ENCODE measurements around the gene SEC63.
"Not testable (repeated sequence)": the region's sequence is repeated elsewhere in the genome, so short reads cannot be mapped to it uniquely, and the experiment has no call there.

SEC63 gene

GRCh38 chr6:107860963-107861362 is 97.0 kb downstream of the SEC63 start:
- not testable (repeated sequence) for DNase-seq (ENCODE audit: low spot score)

DNA sequence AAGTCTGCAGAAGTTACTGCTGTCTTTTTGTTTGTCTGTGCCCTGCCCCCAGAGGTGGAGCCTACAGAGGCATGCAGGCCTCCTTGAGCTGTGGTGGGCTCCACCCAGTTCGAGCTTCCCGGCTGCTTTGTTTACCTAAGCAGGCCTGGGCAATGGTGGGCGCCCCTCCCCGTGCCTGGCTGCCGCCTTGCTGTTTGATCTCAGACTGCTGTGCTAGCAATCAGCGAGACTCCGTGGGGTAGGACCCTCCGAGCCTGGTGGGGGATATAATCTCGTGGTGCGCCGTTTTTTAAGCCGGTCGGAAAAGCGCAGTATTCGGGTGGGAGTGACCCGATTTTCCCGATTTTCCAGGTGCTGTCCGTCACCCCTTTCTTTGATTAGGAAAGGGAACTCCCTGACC is 97.9 kb downstream of the SEC63 start:
- peak; percentile 22 for DNase-seq (ENCODE audit: low spot score)

DNA sequence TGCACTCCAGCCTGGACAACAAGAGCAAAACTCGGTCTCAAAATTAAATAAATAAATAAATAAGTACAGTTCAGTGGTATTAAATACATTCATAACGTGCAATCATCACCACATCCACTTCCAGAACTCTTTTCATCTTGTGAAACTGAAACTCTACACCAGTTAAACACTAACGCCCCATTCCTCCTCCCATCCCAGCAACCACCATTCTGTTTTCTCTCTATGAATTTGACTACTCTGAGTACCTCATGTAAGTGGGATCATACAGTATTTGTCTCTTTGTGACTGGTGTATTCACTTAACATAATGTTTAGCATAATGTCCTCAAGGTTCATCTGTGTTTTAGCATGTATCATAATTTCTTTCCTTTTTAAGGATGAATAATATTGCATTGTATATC is 104.8 kb downstream of the SEC63 start:
- DNase-seq (ENCODE audit: low spot score): no peak

GRCh38 chr6:107849325-107849724 is 108.7 kb downstream of the SEC63 start:
- DNase-seq (ENCODE audit: low spot score): no peak

GRCh38 chr6:107847844-107848802 is 109.9 kb downstream of the SEC63 start:
- DNase-seq (ENCODE audit: low spot score): peak; percentile 83

DNA sequence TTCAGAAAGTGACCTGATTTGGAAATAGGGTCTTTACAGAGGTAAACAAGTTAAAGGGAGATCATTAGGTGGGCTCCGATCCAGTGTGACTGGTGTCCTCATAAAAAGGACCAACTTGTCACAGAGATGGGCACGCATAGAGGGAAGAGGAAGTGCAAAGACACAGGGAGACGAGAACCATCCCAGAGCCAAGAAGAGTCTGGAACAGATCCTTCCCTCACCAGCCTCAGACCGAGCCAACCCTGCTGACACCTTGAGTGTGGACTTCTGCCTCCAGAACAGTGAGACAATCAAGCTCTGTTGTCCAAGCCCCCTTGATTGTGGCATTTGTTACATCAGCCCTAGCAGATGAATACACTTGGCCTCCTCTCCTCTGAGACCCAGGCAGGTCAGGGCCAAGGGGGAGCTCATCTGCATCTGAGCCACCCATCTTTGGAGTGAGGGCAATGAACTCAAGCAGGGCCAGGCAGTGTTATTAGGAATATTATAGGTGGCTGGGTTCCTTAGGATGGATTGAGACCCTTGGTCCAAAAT is 111.7 kb downstream of the SEC63 start:
- no peak for DNase-seq (ENCODE audit: low spot score)

DNA sequence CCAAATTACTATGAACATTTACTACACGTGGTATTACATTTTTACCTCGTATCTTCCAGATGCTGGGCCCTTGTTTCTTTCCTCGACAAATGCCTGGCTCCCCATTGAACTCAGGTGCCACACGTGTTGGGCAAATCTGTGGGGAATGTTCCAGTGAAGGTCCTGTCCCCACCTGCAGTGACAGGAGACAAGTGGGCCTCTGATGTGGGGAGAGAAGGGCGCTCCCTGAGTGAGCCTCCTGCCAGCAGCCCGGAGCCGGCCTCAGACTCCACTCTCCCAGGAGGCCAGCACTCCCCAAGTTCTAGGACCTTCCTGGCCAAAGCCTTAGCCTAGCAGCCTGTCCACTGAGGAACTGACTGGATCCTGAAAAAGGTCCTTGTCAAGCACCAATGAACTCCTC is 112.2 kb downstream of the SEC63 start:
- no peak for DNase-seq (ENCODE audit: low spot score)

GRCh38 chr6:107843400-107843799 is 114.6 kb downstream of the SEC63 start:
- DNase-seq (ENCODE audit: low spot score): no peak

GRCh38 chr6:107841275-107841670 is 116.7 kb downstream of the SEC63 start:
- no peak for DNase-seq (ENCODE audit: low spot score)

- DNase-seq (ENCODE audit: low spot score): no peak
These were observed 117.3 kb downstream of the SEC63 start for GRCh38 chr6:107840636-107841274.

- DNase-seq (ENCODE audit: low spot score): no peak
These were observed 124.9 kb downstream of the SEC63 start for GRCh38 chr6:107833136-107833535.

DNA sequence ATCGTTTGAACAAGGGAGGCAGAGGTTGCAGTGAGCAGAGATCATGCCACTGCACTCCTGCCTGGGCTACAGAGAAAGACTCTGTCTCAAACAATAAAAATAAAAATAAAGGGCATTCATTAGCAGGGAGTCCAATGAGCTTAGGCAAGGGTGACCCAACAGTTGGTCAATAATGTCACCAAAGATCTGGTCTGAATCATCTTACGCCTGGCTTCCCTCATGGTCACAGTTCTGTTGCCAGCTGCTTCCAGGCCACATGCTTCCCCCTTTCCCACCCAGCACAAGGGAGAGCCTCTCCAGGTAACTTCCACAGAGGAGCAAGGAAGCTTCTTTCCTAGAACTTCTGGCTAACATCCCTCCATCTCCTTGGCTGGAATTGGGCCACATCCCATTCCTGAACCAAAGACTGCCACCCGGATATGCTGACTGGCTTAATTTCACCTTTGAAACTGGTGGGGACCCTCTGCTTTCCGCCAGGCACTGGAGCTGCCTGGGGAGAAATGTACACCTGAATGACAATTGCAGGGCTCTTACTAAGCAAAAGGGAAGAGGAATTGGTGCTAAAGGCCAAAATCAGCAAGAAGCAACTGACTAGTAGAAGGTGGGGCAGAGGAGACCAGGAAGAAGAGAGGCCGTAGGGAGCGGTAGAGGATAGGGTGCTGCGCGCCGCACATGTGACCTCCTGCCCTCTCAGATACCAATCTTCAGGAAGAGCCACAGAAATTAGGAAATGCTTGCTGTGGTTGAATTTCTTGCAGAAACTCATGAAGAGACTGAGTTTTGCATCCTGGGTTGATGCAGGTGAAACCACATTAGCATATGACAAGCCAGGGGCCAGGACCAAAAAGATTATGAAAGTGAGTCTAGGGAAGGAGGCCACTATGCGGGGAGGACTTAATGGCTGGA is 125.6 kb downstream of the SEC63 start:
- no peak for DNase-seq (ENCODE audit: low spot score)

DNA sequence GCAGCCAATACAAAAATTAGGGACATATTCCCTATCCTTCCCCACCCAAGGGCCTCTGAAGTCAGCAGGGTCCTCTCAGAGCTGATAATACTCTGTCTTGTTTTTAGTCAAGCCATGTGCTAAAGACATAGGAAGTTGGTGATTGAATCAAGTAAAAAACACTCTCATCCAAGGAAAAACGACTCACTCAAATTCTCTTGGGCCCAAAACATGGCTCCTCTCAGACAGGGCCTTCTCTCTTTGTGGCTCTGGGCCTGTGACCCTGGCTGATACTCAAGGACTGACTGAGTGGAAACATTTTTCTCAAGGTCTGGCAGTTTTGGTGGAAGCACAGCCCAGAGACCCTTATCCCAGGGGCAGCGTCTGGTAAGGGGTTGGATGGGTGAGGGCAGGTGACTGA is 127.9 kb downstream of the SEC63 start:
- no peak for DNase-seq (ENCODE audit: low spot score)

GRCh38 chr6:107827541-107827940 is 130.5 kb downstream of the SEC63 start:
- DNase-seq (ENCODE audit: low spot score): no peak

DNA sequence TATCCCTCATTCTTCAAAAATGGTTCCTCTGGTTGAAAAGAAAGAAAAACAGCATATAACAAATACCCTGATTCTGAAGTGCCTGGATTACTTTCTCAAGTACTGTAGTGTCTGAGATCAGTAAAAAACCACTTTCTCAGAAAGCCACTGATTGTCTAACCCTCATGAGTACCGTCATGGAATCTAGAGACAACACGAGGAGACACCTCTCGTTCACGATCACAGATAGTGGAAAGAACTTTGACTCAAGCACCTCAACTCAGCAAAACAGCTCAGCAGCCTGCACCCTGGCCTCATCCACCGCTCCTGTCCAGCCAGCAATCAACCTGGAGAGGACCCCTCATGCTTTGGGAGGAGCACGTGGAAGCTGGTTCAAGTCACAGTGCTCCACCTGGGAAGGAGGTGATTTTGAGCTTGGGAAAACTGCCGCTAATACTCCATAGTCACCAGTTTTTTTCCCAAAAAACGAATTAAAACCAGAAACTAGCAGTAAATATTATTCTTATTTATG is 134.9 kb downstream of the SEC63 start:
- no peak for DNase-seq (ENCODE audit: low spot score)

DNA sequence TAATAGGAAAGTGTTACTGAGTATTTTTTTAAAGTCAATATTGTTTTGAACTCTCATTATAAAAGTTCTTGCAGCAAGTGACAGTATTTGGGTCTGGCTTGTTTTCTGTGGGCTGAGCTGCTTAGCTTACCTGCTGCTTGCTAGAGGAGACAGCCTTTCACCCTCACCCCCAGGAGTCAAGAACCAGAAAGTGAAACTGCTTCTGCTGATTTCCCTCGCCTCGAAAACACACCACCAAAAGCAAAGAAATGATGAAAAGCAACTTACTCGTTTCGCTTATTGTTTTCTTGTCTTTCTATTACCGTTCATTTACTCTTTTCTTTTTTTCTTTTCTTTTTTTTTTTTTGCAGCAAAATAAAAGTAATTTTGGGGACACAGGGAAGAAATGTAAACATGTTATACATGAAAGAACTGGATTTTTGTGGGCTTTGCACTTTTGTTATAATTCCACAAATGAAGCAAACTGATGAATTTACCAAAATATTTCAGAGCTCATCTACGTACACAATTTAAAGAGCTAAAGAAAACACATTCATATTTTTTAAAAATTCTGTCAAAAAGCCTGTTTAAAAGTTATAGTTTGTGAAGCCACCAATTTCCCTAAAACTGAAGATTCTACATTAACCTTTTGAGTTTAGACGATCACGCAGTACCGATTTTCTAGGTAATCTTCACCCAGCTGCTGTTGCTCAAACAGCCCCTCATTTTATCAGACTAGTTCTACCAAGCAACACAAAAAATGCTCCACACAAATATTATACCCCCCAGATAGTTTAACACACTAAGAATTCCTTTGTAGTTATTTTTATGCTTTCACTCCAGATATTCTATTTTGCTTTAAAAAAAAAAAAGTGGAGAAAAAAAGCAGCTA is 135.6 kb downstream of the SEC63 start:
- DNase-seq (ENCODE audit: low spot score): no peak

- DNase-seq (ENCODE audit: low spot score): no peak
These were observed 136.4 kb downstream of the SEC63 start for GRCh38 chr6:107821591-107821990.

DNA sequence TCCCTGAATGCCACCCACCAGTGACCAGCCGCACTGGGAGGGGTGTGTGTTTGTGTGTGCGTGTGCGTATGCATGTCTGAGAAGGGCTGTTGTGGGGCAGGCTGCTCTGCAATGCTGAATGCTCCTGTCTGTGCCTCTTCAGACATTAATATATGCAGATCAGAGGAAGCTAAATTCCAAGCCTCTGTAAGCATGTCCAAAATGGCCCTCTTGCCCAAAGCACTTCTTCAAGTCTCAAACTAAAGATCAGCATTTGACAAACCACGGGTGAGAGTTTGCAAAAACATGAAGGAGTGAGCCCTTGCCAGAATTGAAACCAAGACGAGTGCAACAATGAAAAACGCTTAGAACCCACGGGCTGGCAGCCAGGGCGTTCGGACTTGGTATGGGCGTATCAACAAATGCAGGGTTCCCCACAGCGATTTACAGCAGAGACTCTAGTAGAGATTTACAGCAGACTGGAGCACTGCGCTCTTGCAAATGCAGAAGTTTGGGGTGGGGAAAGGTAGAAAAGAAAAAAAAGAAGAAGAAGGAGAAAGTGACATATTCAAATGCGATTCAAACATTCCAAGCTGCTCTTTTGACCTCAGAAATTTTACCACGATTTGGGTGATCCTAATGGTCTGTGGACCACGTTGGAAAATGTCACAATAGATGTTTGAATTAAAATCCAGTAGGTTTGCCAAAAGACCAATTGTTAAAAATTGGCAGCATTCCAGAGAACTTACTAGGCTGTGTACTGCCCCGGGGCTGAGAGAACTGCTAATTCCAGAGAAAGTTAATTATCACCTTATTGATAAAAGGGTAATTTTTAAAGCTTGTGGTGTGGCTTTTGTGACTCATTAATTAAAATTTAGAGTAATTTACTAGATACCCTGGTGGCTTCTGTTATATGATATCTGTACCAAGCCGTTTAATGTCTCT is 137.4 kb downstream of the SEC63 start:
- DNase-seq (ENCODE audit: low spot score): peak; percentile 5

DNA sequence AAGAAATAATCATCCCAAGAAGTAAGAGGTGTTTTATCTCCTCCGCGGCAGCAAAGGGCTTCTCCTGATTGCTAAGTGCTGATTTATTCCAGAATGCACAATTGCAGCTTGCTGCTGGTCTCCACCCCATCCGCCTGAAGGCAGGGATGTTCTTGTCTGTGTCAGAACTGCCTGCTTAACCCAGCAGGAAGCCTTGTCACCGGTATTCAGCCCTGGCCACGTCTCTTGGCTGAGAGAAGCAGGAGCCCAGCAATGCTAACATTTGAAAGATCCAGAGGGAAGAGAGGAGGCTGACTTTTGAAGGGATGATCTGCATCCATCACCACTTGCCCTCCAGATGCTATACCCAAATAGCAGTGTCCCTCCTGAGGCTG is 138.1 kb downstream of the SEC63 start:
- DNase-seq (ENCODE audit: low spot score): no peak

DNA sequence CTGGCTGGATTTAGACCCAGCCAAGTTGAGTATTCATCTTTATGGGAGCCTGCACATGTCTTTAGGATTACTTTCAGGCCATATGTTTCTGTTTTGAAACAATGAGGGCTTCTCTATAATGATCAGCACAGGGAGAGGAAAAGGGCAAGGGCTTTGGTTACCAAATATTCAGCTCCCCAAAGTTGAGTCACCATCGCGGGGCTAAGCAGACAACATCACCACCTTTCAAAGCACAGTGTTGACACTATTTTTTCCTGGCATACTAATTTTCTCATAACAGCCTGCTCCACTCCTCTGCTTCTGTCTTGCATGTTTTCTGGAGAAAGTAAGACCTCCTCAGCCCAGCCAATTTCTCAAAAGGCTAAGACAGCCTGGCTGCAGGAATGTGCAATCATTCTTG is 138.8 kb downstream of the SEC63 start:
- DNase-seq (ENCODE audit: low spot score): no peak

Data from LoVo (cell line).